Upper lobe of left lung (tissue), 6 donors: ENCODE data around the gene RALA. TPM values are rescaled to one million over a fixed set of nuclear protein-coding genes. Genes with fewer than 3 reads are reported as not detected.

Experiments
- ATAC-seq, 2 donors: fragments of 200-7000 bp; cut with Tn5 transposase; one replicate each; pipeline ENCODE4 v1.9.1; 2022; ENCODE audit warnings: mild to moderate bottlenecking in 2 of 2, moderate library complexity in 2 of 2; ENCODE audit not compliant: low FRiP score in 2 of 2
- DNase-seq, 2 donors: peaks; one replicate each; pipeline ENCODE4 v3.0.0-alpha.2; 2019 to 2020
- H3K27ac ChIP-seq, 4 donors: fragments of 200-600 bp; sonication (generic); one replicate each; pipeline ENCODE4 v1.5.1; 2016 to 2019
- H3K27me3 ChIP-seq, 4 donors: fragments of 200-600 bp; sonication (generic); one replicate each; pipeline ENCODE4 v1.5.1; 2017 to 2019
- H3K36me3 ChIP-seq, 4 donors: fragments of 200-600 bp; sonication (generic); one replicate each; pipeline ENCODE4 v1.5.1; 2016 to 2019
- H3K4me1 ChIP-seq, 4 donors: fragments of 200-600 bp; sonication (generic); one replicate each; pipeline ENCODE4 v1.5.1; 2018 to 2019
- H3K4me3 ChIP-seq, 4 donors: fragments of 200-600 bp; sonication (generic); one replicate each; pipeline ENCODE4 v1.5.1; 2017 to 2019; ENCODE audit warnings: mild to moderate bottlenecking in 2 of 4, moderate library complexity in 1 of 4
- H3K9me3 ChIP-seq, 4 donors: fragments of 200-600 bp; sonication (generic); one replicate each; pipeline ENCODE4 v1.5.1; 2018 to 2019
- CTCF ChIP-seq, 6 experiments: fragments of 450-650 bp in 4 of 6; fragments of 200-600 bp in 2 of 6; sonication (generic) in 2 of 6; IDR thresholded peaks; one replicate each; pipeline ENCODE4 v1.5.1; 2016 to 2019; ENCODE audit warnings: antibody characterized with exemption in 6 of 6
- EP300 ChIP-seq, 4 donors: sonication (generic); formaldehyde crosslinking; IDR thresholded peaks; one replicate each; pipeline ENCODE4 v1.5.1; 2017; ENCODE audit warnings: antibody characterized with exemption in 4 of 4, control low read depth in 2 of 4
- POLR2A ChIP-seq, 4 donors: fragments of 450-650 bp; IDR thresholded peaks; one replicate each; pipeline ENCODE4 v1.5.1; 2016 to 2017; ENCODE audit warnings: antibody characterized with exemption in 4 of 4, mild to moderate bottlenecking in 2 of 4
- POLR2AphosphoS5 ChIP-seq, 2 donors: sonication (generic); formaldehyde crosslinking; IDR thresholded peaks; one replicate each; pipeline ENCODE4 v1.5.1; 2017; ENCODE audit warnings: antibody characterized with exemption in 2 of 2
- WGBS, 2 donors: methylation state at CpG; one replicate each; pipeline ENCODE4 v1.1.5; 2017 to 2018; 5-methylcytosine and 5-hydroxymethylcytosine counted together
- total RNA-seq, 6 donors: library from RNA; depleted of rRNA in 4 of 6; stranded (reverse); fragments of >200 nt in 4 of 6; gene quantifications; one replicate each; pipeline versions ENCODE4 v1.1.0 to v1.2.1, GENCODE V29; 2016 to 2021
- donor health status: DM: no; HTN: no; CAD: no; lungs with moderate emphysema.
- donor health status: DM: no; HTN: yes; CAD: no; lungs with severe emphysema.

The RALA gene
- total RNA-seq, 6 donors from 2014 or later = 7.3 to 45.1 (median 33.5) TPM

- ATAC-seq (no peak), DNase-seq (peak in 1 of 2 donors; percentile 33)
- H3K27me3 ChIP-seq = no peaks in the 10 kb centered on the region
- H3K4me3 ChIP-seq = no peak overlapping the region
- WGBS, 2 donors = 65 to 86% methylated on average over 1 of the region's 1 CpG
- peak overlapping the region in 1 of 4 donors; percentile 89 for H3K27ac ChIP-seq
- peaks cover 29 to 39% (median 31%) of the 10 kb centered on the region in 4 donors for H3K4me1 ChIP-seq
- H3K9me3 ChIP-seq = no peaks in the 10 kb centered on the region
- no peaks in the 10 kb centered on the region for H3K36me3 ChIP-seq
- TF ChIP-seq POLR2AphosphoS5 (IDR thresholded peaks at IDR 0.05) (no peak), POLR2A (IDR thresholded peaks at IDR 0.05) (peak in 1 of 4 donors; percentile 44), EP300 (IDR thresholded peaks at IDR 0.05) (no peak), CTCF (IDR thresholded peaks at IDR 0.05) (no peak)
Observed at GRCh38 chr7:39621784-39622411, 1.5 kb upstream of the RALA start.

- ATAC-seq = no peak
- 48 to 55% methylated on average over 11 of the region's 11 CpGs for WGBS, 2 donors
Observed at GRCh38 chr7:39622609-39623008, 763 bp upstream of the RALA start.

GRCh38 chr7:39623732-39624441 lies 515 bp downstream of the RALA start:
- DNase-seq = peak in 1 of 2 donors; percentile 45
- TF ChIP-seq CTCF (IDR thresholded peaks at IDR 0.05) (peak in 1 of 6 experiments; percentile 7), EP300 (IDR thresholded peaks at IDR 0.05) (no peak)
- ATAC-seq = peak; percentile 69 to 82
- Histone ChIP-seq H3K27ac (peak overlapping the region; percentile 86 to 94 (median 91)), H3K4me1 (peaks cover 47 to 57% (median 48%) of the 10 kb centered on the region in 4 donors), H3K4me3 (peak overlapping the region; percentile 84 to 95 (median 92)), H3K27me3 (no peaks in the 10 kb centered on the region), H3K9me3 (no peaks in the 10 kb centered on the region), H3K36me3 (no peaks in the 10 kb centered on the region)
- WGBS, 2 donors = 0% methylated on average over 20 to 31 of the region's 68 CpGs

More at GRCh38 chr7:39622609-39623008, 763 bp upstream of the RALA start:
- no peaks in the 10 kb centered on the region for H3K27me3 ChIP-seq
- peak overlapping the region; percentile 86 to 94 (median 91) for H3K27ac ChIP-seq
- H3K4me3 ChIP-seq = peak overlapping the region; percentile 84 to 95 (median 92)
- TF ChIP-seq POLR2AphosphoS5 (IDR thresholded peaks at IDR 0.05) = no peak
- TF ChIP-seq EP300 (IDR thresholded peaks at IDR 0.05) = no peak
- no peak for TF ChIP-seq POLR2A (IDR thresholded peaks at IDR 0.05)
- TF ChIP-seq CTCF (IDR thresholded peaks at IDR 0.05) = no peak
- H3K36me3 ChIP-seq = no peaks in the 10 kb centered on the region
- peaks cover 36 to 46% (median 37%) of the 10 kb centered on the region in 4 donors for H3K4me1 ChIP-seq
- DNase-seq = no peak
- H3K9me3 ChIP-seq = no peaks in the 10 kb centered on the region

GRCh38 chr7:39624442-39624807 lies 1.1 kb downstream of the RALA start:
- Histone ChIP-seq H3K4me1 (peaks cover 49 to 57% (median 53%) of the 10 kb centered on the region in 4 donors), H3K9me3 (no peaks in the 10 kb centered on the region), H3K27me3 (no peaks in the 10 kb centered on the region), H3K4me3 (peak overlapping the region; percentile 84 to 95 (median 92)), H3K27ac (peak overlapping the region; percentile 86 to 94 (median 91)), H3K36me3 (peaks cover 0 to 5% (median 1%) of the 10 kb centered on the region in 4 donors)
- 2 to 11% methylated on average over 7 of the region's 7 CpGs for WGBS, 2 donors
- TF ChIP-seq POLR2AphosphoS5 (IDR thresholded peaks at IDR 0.05) = peak in 1 of 2 donors; percentile 27
- no peak for TF ChIP-seq EP300 (IDR thresholded peaks at IDR 0.05)
- ATAC-seq (no peak), DNase-seq (peak in 1 of 2 donors; percentile 48)

- Histone ChIP-seq H3K27ac (peak overlapping the region in 3 of 4 donors; percentile 86 to 93 (median 89)), H3K9me3 (no peaks in the 10 kb centered on the region), H3K27me3 (no peaks in the 10 kb centered on the region), H3K4me3 (peak overlapping the region; percentile 84 to 95 (median 92)), H3K36me3 (peaks cover 0 to 11% (median 4%) of the 10 kb centered on the region in 4 donors), H3K4me1 (peaks cover 49 to 57% (median 54%) of the 10 kb centered on the region in 4 donors)
- ATAC-seq (no peak), DNase-seq (no peak)
- WGBS, 2 donors = 27 to 36% methylated on average over 5 of the region's 5 CpGs
- no peak for TF ChIP-seq CTCF (IDR thresholded peaks at IDR 0.05)
Observed at GRCh38 chr7:39624935-39625694, 1.7 kb downstream of the RALA start.
